Transverse colon (tissue), 4 donors: ENCODE data around the gene CDK18.

Experiments
- CTCF ChIP-seq, 5 experiments: fragments of 200-600 bp in 3 of 5; fragments of 450-650 bp in 2 of 5; sonication (generic) in 3 of 5; IDR thresholded peaks; 1 replicate in 2 of 5; 2 replicates in 3 of 5; pipeline ENCODE4 v1.5.1; 2016 to 2017; ENCODE audit warnings: antibody characterized with exemption in 5 of 5, inconsistent platforms in 3 of 5, mild to moderate bottlenecking in 2 of 5, moderate library complexity in 1 of 5
- POLR2A ChIP-seq: fragments of 450-650 bp; IDR thresholded peaks from one replicate; pipeline ENCODE4 v1.6.1; 2016; ENCODE audit warnings: antibody characterized with exemption, mild to moderate bottlenecking, moderate library complexity
- POLR2AphosphoS5 ChIP-seq, 3 donors: sonication (generic); formaldehyde crosslinking; IDR thresholded peaks; one replicate each; pipeline ENCODE4 v1.6.1; 2016; ENCODE audit warnings: antibody characterized with exemption in 3 of 3

- TF ChIP-seq CTCF (IDR thresholded peaks at IDR 0.05) (no peak), POLR2A (no peak), POLR2AphosphoS5 (IDR thresholded peaks at IDR 0.05) (no peak)
Measured at GRCh38 chr1:205546541-205546940, 42.1 kb downstream of the CDK18 start.
